Measurements from ENCODE around the gene RNF213.

The RNF213 gene

DNA sequence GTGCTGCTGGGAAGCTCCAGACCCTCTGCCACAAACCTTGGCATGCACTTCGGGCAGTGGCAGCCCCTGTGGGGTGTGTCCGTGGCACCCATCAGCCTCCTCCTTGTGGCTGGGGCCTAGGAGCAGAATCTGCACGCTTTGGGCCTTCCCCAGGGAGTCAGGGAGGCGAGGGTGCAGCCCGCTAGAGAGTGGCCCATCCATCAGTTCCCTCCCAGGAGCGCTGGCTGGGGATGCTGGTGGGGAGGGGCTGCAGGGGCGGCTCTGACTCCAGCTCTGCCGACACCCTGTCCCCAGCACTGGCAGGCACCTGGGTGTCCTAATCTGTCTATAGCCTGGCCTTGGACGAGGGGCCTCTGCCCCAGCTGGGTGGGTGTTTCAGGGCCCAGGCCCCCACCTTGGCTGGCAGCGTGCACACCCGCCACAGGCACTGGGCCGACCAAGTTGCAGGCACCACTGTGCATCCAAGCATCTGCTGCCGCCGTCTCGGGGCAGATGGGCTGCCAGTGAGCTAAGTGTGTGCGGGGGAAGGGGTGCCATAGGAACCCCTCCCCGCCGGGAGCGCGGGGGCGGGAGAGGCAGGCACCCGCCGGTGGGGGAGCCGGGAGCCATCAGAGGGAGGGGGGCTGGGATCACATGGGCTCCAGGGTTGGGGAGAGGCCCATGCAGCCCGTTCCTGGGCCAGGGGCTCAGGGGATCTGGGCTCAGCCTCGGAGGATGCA lies 184.5 kb downstream of the RNF213 start:
- in situ Hi-C loops (cut with MboI; ENCODE audit: low sequenced_read_pairs), result loop anchor here (25.0 kb wide), 1 partner anchor 467 kb away; no protein-coding TSS in a partner anchor

DNA sequence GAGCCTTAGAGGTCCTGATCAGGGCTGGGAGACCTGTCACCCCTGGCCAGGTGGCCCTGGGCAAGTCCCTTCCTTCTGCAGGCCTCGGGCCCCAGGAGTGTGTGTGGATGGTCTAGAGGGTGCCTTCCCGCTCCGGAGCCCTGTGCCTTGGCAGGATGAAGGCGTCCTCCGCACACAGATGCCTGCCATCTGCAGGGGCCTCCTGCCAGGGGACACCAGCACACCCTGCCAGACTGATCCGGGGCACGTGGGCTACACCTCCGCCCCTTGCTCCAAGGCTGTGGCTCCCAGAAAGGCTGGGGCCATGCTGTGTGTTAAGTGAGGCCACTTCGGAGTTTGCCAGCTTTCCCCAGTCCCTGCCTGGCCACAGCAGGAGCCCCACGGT lies 185.1 kb downstream of the RNF213 start:
- in situ Hi-C loops (cut with MboI; ENCODE audit: low sequenced_read_pairs), result loop anchor here (25.0 kb wide), 1 partner anchor 467 kb away; no protein-coding TSS in a partner anchor

DNA sequence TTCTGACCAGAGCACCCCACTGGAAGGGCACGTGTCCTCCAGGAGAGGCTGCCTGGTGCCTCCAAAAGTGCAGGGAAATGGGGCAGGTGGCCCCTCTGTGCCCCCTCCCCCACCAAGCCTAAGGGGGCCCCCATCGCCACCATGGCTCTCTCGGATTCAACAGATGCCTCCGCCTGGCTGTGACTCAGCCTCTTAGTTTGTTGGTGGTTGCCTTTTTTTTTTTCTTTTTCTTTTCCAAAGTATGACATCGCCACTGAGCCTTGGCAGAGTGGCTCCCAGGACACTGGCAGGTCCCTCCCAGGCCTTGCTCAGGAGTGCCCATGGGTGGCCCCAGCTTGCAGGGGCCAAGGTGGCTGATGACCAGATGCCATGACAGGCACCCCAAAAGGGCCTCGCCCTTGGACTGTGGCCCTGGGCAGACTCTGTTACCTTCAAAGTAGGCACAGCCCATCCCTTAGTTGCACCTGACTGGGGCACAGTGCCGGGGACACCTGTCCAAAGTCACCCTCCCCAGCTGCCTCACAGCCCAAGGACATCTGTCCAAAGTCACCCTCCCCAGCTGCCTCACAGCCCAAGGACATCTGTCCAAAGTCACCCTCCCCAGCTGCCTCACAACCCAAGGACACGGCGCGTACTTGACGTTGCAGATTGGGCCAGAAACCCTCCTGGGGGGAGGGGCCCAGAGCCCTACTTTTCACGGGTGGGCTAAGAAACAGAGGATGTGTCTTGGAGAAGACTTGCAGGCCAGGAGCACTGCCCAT lies 186.2 kb downstream of the RNF213 start:
- in situ Hi-C loops (cut with MboI; ENCODE audit: low sequenced_read_pairs), result loop anchor here (25.0 kb wide), 1 partner anchor 465 kb away; no protein-coding TSS in a partner anchor

DNA sequence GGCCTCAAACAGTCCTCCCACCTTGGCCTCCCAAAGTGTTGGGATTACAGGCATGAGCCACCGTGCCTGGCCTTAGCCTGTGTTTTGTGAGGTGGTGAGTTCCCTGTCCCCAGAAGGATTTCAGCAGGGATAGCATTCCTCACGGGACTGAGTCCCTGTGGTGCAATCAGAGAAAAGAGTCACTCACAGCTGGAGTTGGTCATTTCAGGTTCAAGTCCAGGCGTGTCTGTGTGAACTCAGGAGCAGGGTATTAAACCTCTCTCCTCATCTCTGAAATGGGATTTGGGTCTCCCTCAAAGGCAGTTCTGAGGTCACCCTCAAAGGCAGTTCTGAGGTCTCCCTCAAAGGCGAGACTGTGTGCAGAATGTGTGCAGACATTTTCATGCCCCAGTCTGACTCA lies 187.1 kb downstream of the RNF213 start:
- in situ Hi-C loops (cut with MboI; ENCODE audit: low sequenced_read_pairs), result loop anchor here (25.0 kb wide), 1 partner anchor 465 kb away; no protein-coding TSS in a partner anchor
